OCI-LY1 (cell line): ENCODE measurements around the gene CXCL14.

ENCODE experiments used
- CTCF ChIP-seq: fragments of 200-600 bp; sonication (generic), shearing (Covaris generic); IDR thresholded peaks from 2 replicates; pipeline ENCODE4 v1.5.1; 2017; ENCODE audit warnings: mild to moderate bottlenecking, antibody characterized with exemption, low read length, moderate library complexity, mixed read lengths
- EZH2 ChIP-seq: fragments of 200-600 bp; sonication (generic), shearing (Covaris generic); IDR thresholded peaks from 2 replicates; pipeline ENCODE4 v1.8.0; 2017; ENCODE audit warnings: borderline replicate concordance, mixed run types, mild to moderate bottlenecking, antibody characterized with exemption, low read length, moderate library complexity, mixed read lengths

GRCh38 chr5:135571066-135571609 is 7.7 kb downstream of the CXCL14 start:
- no peak for TF ChIP-seq CTCF
- TF ChIP-seq EZH2: no peak
